ENCODE data around the gene RFC2.
"Not testable (repeated sequence)": the region's sequence is repeated elsewhere in the genome, so short reads cannot be mapped to it uniquely, and the experiment has no call there.

RFC2 gene

GRCh38 chr7:74216361-74216761, 37.8 kb downstream of the RFC2 start:
- DNase-seq: no peak

GRCh38 chr7:74215921-74216320, 38.3 kb downstream of the RFC2 start:
- no peak for DNase-seq

- DNase-seq: no peak
These were observed 39.2 kb downstream of the RFC2 start for GRCh38 chr7:74214816-74215630.

GRCh38 chr7:74212661-74213060, 41.5 kb downstream of the RFC2 start:
- DNase-seq: no peak

- DNase-seq: not testable (repeated sequence)
These were observed 46.0 kb downstream of the RFC2 start for GRCh38 chr7:74208241-74208640.

- DNase-seq: no peak
These were observed 46.6 kb downstream of the RFC2 start for GRCh38 chr7:74207586-74207985.

GRCh38 chr7:74206589-74207120, 47.5 kb downstream of the RFC2 start:
- DNase-seq: peak; percentile 81

- DNase-seq: not testable (repeated sequence)
These were observed 48.1 kb downstream of the RFC2 start for GRCh38 chr7:74206052-74206451.

- no peak for DNase-seq
These were observed 50.1 kb downstream of the RFC2 start for GRCh38 chr7:74203956-74204618.

GRCh38 chr7:74202841-74203556, 51.2 kb downstream of the RFC2 start:
- DNase-seq: peak; percentile 26

GRCh38 chr7:74199551-74200355, 54.4 kb downstream of the RFC2 start:
- no peak for DNase-seq

GRCh38 chr7:74197449-74198124, 56.6 kb downstream of the RFC2 start:
- no peak for DNase-seq

GRCh38 chr7:74195968-74196654, 58.1 kb downstream of the RFC2 start:
- DNase-seq: not testable (repeated sequence)

- DNase-seq: not testable (repeated sequence)
These were observed 58.9 kb downstream of the RFC2 start for GRCh38 chr7:74195139-74195860.

GRCh38 chr7:74194686-74195085, 59.5 kb downstream of the RFC2 start:
- DNase-seq: no peak

GRCh38 chr7:74193913-74194312, 60.3 kb downstream of the RFC2 start:
- DNase-seq: no peak

GRCh38 chr7:74193054-74193453, 61.1 kb downstream of the RFC2 start:
- DNase-seq: no peak

- DNase-seq: no peak
These were observed 63.0 kb downstream of the RFC2 start for GRCh38 chr7:74191231-74191630.

- DNase-seq: no peak
These were observed 63.9 kb downstream of the RFC2 start for GRCh38 chr7:74190259-74190658.

- DNase-seq: no peak
These were observed 66.1 kb downstream of the RFC2 start for GRCh38 chr7:74187915-74188675.

Measured in activated CD4-positive, alpha-beta T cell treated with anti-CD3 and anti-CD28 coated beads, Interleukin-2, amount 50 U/mL, for 16 hours (primary cell).